ENCODE measurements around the gene BBS9.

GRCh38 chr7:33446551-33446950 is 317.2 kb downstream of the BBS9 start:
- TF ChIP-seq CTCF (IDR thresholded peaks at IDR 0.05), result no peak
- TF ChIP-seq POLR2A (IDR thresholded peaks at IDR 0.05), result no peak
- TF ChIP-seq EP300 (IDR thresholded peaks at IDR 0.05), result no peak
- TF ChIP-seq POLR2AphosphoS5 (IDR thresholded peaks at IDR 0.05), result no peak

Measured in gastroesophageal sphincter (tissue), 3 donors.